Stomach (tissue), 9 donors: ENCODE data around the gene LRRC56. TPM values are rescaled to one million over a fixed set of nuclear protein-coding genes. Genes with fewer than 3 reads are reported as not detected.

ENCODE experiments used
- DNase-seq, 2 donors: peaks; one replicate each; pipeline versions ENCODE4 v3.0.0 to v3.0.0-alpha.2; 2013 to 2019
- H3K27ac ChIP-seq, 5 donors: fragments of 200-600 bp in 4 of 5; sonication (generic) in 4 of 5; one replicate each; pipeline ENCODE4 v1.5.1; 2013 to 2019; ENCODE audit warnings: mild to moderate bottlenecking in 1 of 5, moderate library complexity in 1 of 5
- H3K27me3 ChIP-seq, 3 donors: fragments of 200-600 bp; sonication (generic); one replicate each; pipeline ENCODE4 v1.5.1; 2017 to 2019; ENCODE audit warnings: mixed run types in 1 of 3
- H3K36me3 ChIP-seq, 4 donors: fragments of 200-600 bp; sonication (generic); 1 replicate in 3 of 4; 2 replicates in 1 of 4; pipeline ENCODE4 v1.5.1; 2016 to 2019
- H3K4me1 ChIP-seq, 4 donors: fragments of 200-600 bp; sonication (generic); one replicate each; pipeline ENCODE4 v1.5.1; 2016 to 2019
- H3K4me3 ChIP-seq, 4 donors: fragments of 200-600 bp; sonication (generic) in 3 of 4; one replicate each; pipeline ENCODE4 v1.5.1; 2016 to 2019; ENCODE audit warnings: mild to moderate bottlenecking in 1 of 4
- H3K9me3 ChIP-seq, 4 donors: fragments of 200-600 bp; sonication (generic); one replicate each; pipeline ENCODE4 v1.5.1; 2016 to 2019
- EP300 ChIP-seq: sonication (generic); formaldehyde crosslinking; IDR thresholded peaks from one replicate; pipeline ENCODE4 v1.6.1; 2017; ENCODE audit warnings: antibody characterized with exemption
- POLR2A ChIP-seq, 4 donors: fragments of 450-650 bp; IDR thresholded peaks; one replicate each; pipeline ENCODE4 v1.6.1; 2016; ENCODE audit warnings: antibody characterized with exemption in 4 of 4, control low read depth in 2 of 4, mild to moderate bottlenecking in 1 of 4, moderate library complexity in 1 of 4
- POLR2AphosphoS5 ChIP-seq, 3 donors: sonication (generic); formaldehyde crosslinking; IDR thresholded peaks; one replicate each; pipeline ENCODE4 v1.6.1; 2016; ENCODE audit warnings: antibody characterized with exemption in 3 of 3
- WGBS, 5 donors: extraction: QIAGEN DNeasy Blood & Tissue Kit in 3 of 5; methylation state at CpG; one replicate each; pipeline versions ENCODE4 v1.1.5 to v1.1.7; 2013 to 2018; 5-methylcytosine and 5-hydroxymethylcytosine counted together
- intact Hi-C: fragments of 100-400 bp; cut with DNase I; formaldehyde crosslinking; loops from one replicate; pipeline ENCODE4 v1.15.1; 2023; ENCODE audit warnings: low total_unique reads
- polyA plus RNA-seq, 3 donors: library from polyadenylated mRNA; stranded (reverse); fragments of 200-250 nt; gene quantifications; one replicate each; pipeline ENCODE4 v1.2.3, GENCODE V29; 2013
- total RNA-seq, 5 donors: library from RNA; depleted of rRNA; stranded (reverse); fragments of >200 nt; gene quantifications; one replicate each; pipeline versions ENCODE4 v1.1.0 to v1.2.3, GENCODE V29; 2014 to 2016
- TF ChIP-seq, protein P1 (sequence below), 7 experiments: fragments of 450-650 bp in 4 of 7; fragments of 200-600 bp in 3 of 7; sonication (generic) in 3 of 7; IDR thresholded peaks; one replicate each; pipeline ENCODE4 v1.5.1; 2016 to 2019; ENCODE audit warnings: antibody characterized with exemption in 7 of 7, control low read depth in 2 of 7, mild to moderate bottlenecking in 1 of 7
- donor health status: healthy with polysubstance abuse.
- donor health status: Bipolar disorder and iron deficiency.
- donor health status: healthy.

LRRC56 gene
- total and polyA plus RNA-seq, 8 donors = 0.18 to 8.1 (median 2.9) TPM; not detected in 1

DNA sequence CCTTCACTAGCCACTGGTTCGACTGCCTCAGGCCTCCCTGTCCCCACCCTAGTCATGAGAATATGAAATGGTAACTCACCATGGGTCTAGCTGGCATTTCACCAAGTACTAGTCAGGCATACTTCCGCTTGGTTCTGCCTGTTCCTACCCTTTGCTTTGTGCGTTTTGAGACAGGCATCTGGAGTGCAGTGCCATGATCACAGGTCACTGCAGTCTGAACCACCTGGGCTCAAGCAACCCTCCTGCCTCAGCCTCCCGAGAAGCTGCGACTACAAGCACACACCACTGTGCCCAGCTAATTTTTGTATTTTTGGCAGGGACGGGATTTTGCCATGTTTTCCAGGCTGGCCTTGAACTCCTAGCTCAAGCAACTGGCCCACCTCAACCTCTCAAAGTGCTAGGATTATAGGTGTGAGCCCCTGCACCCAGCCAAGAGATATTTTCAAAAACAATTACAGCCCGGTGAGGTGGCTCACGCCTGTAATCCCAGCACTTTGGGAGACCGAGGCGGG, 16.1 kb upstream of the LRRC56 start:
- Histone ChIP-seq H3K27me3 (no peaks in the 10 kb centered on the region), H3K4me1 (peaks cover 0 to 16% (median 12%) of the 10 kb centered on the region in 4 donors), H3K4me3 (no peak overlapping the region), H3K36me3 (no peaks in the 10 kb centered on the region), H3K27ac (no peak overlapping the region), H3K9me3 (peaks cover 0 to 10% (median 7%) of the 10 kb centered on the region in 4 donors)
- intact Hi-C loops = loop anchor here (5.0 kb wide), 1 partner anchor 51 kb away; no protein-coding TSS in a partner anchor
- TF ChIP-seq EP300 (no peak), POLR2AphosphoS5 (IDR thresholded peaks at IDR 0.05) (no peak), POLR2A (IDR thresholded peaks at IDR 0.05) (no peak)
- TF ChIP-seq, protein P1, sequence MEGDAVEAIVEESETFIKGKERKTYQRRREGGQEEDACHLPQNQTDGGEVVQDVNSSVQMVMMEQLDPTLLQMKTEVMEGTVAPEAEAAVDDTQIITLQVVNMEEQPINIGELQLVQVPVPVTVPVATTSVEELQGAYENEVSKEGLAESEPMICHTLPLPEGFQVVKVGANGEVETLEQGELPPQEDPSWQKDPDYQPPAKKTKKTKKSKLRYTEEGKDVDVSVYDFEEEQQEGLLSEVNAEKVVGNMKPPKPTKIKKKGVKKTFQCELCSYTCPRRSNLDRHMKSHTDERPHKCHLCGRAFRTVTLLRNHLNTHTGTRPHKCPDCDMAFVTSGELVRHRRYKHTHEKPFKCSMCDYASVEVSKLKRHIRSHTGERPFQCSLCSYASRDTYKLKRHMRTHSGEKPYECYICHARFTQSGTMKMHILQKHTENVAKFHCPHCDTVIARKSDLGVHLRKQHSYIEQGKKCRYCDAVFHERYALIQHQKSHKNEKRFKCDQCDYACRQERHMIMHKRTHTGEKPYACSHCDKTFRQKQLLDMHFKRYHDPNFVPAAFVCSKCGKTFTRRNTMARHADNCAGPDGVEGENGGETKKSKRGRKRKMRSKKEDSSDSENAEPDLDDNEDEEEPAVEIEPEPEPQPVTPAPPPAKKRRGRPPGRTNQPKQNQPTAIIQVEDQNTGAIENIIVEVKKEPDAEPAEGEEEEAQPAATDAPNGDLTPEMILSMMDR (IDR thresholded peaks at IDR 0.05) = no peak
- DNase-seq = no peak
- WGBS, 5 donors = 87 to 93% (median 92%) methylated on average over 8 to 10 of the region's 10 CpGs

DNA sequence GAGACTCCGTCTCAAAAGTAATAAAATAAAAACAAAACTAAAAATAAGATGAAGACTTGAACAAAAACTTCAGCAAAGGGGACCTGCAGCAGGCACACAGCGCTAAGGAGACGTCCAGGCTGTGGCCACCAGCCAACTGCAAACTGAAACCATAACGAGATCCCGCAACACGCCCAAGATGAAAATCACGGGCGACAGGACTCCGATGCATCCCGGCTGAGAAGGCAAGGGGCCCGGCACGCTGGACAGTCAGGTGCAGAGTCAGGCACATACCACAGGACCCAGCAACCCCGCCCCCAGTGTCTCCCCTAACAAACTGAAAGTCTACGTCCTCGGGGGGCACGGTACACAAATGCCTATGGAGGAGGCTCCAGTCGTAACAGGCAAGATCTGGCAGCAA, 11.1 kb upstream of the LRRC56 start:
- H3K4me3 ChIP-seq = no peak overlapping the region
- H3K27me3 ChIP-seq = no peaks in the 10 kb centered on the region
- no peaks in the 10 kb centered on the region for H3K4me1 ChIP-seq
- TF ChIP-seq POLR2A (IDR thresholded peaks at IDR 0.05) = no peak
- TF ChIP-seq POLR2AphosphoS5 (IDR thresholded peaks at IDR 0.05) = no peak
- TF ChIP-seq EP300 = no peak
- TF ChIP-seq, protein P1 (IDR thresholded peaks at IDR 0.05) = no peak
- peaks cover 2 to 11% (median 6%) of the 10 kb centered on the region in 4 donors for H3K36me3 ChIP-seq
- intact Hi-C loops = no loop called here
- DNase-seq = no peak
- WGBS, 5 donors = 74 to 83% (median 77%) methylated on average over 10 to 17 of the region's 17 CpGs
- H3K9me3 ChIP-seq = no peaks in the 10 kb centered on the region
- no peak overlapping the region for H3K27ac ChIP-seq

DNA sequence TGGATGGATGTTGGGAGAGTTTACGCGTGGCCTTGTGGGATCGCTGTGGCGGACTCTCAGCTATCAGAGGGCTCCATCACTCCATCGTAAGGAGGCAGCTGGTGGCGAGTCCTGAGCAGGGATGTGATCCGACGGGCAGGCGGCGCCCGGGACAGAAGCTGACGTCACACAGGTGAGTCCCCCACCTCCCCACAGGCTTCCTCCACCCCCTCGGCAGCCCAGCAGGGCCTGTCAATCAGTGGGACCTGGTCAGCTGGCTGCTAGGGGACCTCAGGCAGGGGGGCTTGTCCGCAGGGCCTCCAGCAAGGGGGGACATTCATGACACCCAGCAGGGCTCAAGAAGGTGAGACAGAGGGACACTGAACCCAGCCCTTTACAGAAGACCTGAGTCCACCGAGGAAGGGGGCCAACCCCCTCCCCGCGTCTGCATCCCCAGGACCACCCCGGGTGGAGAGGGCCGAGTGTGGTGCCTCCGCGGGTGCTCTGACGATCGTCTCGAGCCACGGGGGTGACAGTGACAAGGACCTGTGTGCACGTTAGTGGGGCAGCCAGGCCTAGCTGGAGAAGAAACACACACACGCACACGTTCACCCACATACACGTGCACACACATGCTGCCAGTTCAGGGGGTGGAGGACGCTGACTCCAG, 9.0 kb upstream of the LRRC56 start:
- Histone ChIP-seq H3K4me1 (peaks cover 0 to 8% (median 7%) of the 10 kb centered on the region in 4 donors), H3K9me3 (no peaks in the 10 kb centered on the region), H3K36me3 (peaks cover 13 to 32% (median 27%) of the 10 kb centered on the region in 4 donors), H3K27ac (no peak overlapping the region), H3K4me3 (no peak overlapping the region), H3K27me3 (no peaks in the 10 kb centered on the region)
- WGBS, 5 donors = 82 to 91% (median 84%) methylated on average over 13 to 30 of the region's 30 CpGs
- TF ChIP-seq POLR2A (IDR thresholded peaks at IDR 0.05) (no peak), POLR2AphosphoS5 (IDR thresholded peaks at IDR 0.05) (no peak), EP300 (no peak)
- TF ChIP-seq, protein P1 (IDR thresholded peaks at IDR 0.05) = no peak
- intact Hi-C loops = no loop called here
- DNase-seq = peak in 1 of 2 donors; percentile 6

DNA sequence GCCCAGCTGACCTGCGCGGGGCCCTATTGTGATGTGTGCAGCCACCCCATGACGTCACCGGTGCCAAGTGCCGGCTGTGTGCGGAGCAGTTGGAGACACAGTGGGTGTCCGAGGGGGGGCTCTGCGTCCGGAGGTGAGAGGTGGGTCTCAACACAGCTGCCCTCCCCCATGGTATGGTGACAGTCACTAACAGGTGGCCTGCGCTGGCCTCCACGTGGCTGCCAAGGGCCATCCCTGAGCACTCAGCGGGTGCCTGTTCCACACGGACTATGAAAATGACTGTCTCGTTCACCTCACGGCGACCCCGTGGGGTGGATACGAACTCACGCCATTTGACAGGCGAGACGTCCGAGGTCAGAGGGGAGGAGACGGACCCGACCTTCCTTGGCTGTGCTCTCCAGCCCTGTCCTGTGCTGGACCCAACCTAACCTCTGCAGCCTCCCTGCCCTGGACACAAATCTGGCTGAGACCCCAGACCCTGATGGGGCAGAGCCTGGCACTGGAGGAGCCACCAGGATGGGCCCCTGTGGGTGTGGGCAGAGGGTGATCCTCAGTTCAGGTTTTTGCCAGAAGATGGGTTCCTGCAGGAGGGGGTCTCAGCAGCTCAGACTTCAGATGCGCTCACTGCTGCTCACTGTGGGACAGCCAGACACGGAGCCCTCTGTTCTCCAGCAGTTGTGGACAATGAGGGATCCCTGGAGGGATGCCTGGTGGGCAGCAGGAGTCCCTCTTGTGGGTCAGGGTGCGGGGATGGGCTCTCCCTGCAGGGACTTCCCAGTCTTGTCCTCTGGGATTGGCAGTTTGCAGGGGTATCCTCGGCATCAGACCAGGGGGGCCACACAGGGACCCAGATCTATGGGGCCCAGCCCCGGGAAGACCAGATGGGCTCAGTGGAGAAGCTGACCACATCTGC, 8.3 kb upstream of the LRRC56 start:
- Histone ChIP-seq H3K27me3 (no peaks in the 10 kb centered on the region), H3K9me3 (no peaks in the 10 kb centered on the region), H3K4me3 (no peak overlapping the region), H3K4me1 (peaks cover 7 to 16% (median 14%) of the 10 kb centered on the region in 4 donors), H3K36me3 (peaks cover 13 to 36% (median 32%) of the 10 kb centered on the region in 4 donors), H3K27ac (no peak overlapping the region)
- TF ChIP-seq, protein P1 (IDR thresholded peaks at IDR 0.05) = no peak
- TF ChIP-seq POLR2AphosphoS5 (IDR thresholded peaks at IDR 0.05) (no peak), POLR2A (IDR thresholded peaks at IDR 0.05) (no peak), EP300 (no peak)
- 67 to 76% (median 74%) methylated on average over 18 to 29 of the region's 29 CpGs for WGBS, 5 donors
- intact Hi-C loops = no loop called here
- peak in 1 of 2 donors; percentile 12 for DNase-seq
